KOPT-K1 (cell line): ENCODE results near the gene NUBP1.
"Not testable (repeated sequence)": the region's sequence is repeated elsewhere in the genome, so short reads cannot be mapped to it uniquely, and the experiment has no call there.

ENCODE experiments used
- H3K27ac ChIP-seq: fragments of 200-600 bp; sonication (generic); 2 replicates; pipeline ENCODE4 v1.5.1; 2016; ENCODE audit warnings: antibody characterized with exemption, mild to moderate bottlenecking, low read depth, low read length; ENCODE audit not compliant: poor library complexity, severe bottlenecking
- H3K36me3 ChIP-seq: fragments of 200-600 bp; sonication (generic); 2 replicates; pipeline ENCODE4 v1.5.1; 2017; ENCODE audit warnings: antibody characterized with exemption, mild to moderate bottlenecking, low read length, moderate library complexity; ENCODE audit not compliant: insufficient read depth
- H3K9me3 ChIP-seq: fragments of 200-600 bp; sonication (generic); 2 replicates; pipeline ENCODE4 v1.5.1; 2017; ENCODE audit warnings: antibody characterized with exemption, low read length, mild to moderate bottlenecking; ENCODE audit not compliant: insufficient read depth, poor library complexity, severe bottlenecking

Gene NUBP1

GRCh38 chr16:10765772-10766171, 22.1 kb downstream of the NUBP1 start:
- H3K9me3 ChIP-seq: no peaks in the 10 kb centered on the region
- no peak overlapping the region for H3K27ac ChIP-seq
- H3K36me3 ChIP-seq: peaks cover 54% of the 10 kb centered on the region

- Histone ChIP-seq H3K9me3 (no peaks in the 10 kb centered on the region), H3K27ac (no peak overlapping the region), H3K36me3 (peaks cover 40% of the 10 kb centered on the region)
Measured at GRCh38 chr16:10767127-10767526, 23.5 kb downstream of the NUBP1 start.

- Histone ChIP-seq H3K36me3 (peaks cover 18% of the 10 kb centered on the region; the same call in 1 of the 2 replicates), H3K27ac (no peak overlapping the region), H3K9me3 (no peaks in the 10 kb centered on the region)
Measured at GRCh38 chr16:10769381-10769780, 25.7 kb downstream of the NUBP1 start.

- Histone ChIP-seq H3K9me3 (no peaks in the 10 kb centered on the region), H3K27ac (no peak overlapping the region), H3K36me3 (peaks cover 13% of the 10 kb centered on the region; the same call in 1 of the 2 replicates)
Measured at GRCh38 chr16:10770907-10771306, 27.3 kb downstream of the NUBP1 start.

DNA sequence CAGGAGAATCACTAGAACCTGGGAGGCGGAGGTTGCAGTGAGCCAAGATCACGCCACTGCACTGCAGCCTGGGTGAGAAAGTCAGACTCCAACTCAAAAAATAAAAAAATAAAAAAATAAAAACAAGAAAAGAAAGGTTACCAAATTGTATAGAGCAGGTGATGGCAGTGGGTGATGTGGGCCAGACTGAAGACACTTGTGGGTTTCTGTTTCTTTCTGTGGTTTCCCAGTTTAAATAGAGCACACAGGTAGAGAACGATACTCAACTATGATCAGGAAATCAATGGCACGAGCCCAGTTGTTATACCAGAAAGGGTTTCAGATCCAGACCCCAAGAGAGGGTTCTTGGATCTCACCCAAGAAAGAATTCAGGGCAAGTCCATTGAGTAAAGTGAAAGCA, 32.6 kb downstream of the NUBP1 start:
- H3K27ac ChIP-seq: no peak overlapping the region
- no peaks in the 10 kb centered on the region for H3K9me3 ChIP-seq
- no peaks in the 10 kb centered on the region for H3K36me3 ChIP-seq

DNA sequence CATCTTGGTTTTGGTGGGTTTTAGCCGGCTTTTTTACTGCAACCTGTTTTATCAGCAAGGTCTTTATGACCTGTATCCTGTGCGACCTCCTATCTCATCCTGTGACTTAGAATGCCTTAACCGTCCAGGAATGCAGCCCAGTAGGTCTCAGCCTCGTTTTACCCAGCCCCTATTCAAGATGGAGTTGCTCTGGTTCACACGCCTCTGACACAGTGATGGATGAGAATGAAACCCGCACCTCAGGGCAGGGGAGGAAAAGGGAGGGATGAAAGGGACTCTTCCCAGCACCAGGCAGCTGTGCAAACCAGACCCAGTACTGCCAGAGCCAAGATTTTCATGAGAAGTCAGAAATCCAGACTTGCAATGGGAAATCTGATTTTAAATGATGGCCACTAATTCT, 33.3 kb downstream of the NUBP1 start:
- not testable (repeated sequence) for H3K27ac ChIP-seq, H3K36me3 ChIP-seq, H3K9me3 ChIP-seq

DNA sequence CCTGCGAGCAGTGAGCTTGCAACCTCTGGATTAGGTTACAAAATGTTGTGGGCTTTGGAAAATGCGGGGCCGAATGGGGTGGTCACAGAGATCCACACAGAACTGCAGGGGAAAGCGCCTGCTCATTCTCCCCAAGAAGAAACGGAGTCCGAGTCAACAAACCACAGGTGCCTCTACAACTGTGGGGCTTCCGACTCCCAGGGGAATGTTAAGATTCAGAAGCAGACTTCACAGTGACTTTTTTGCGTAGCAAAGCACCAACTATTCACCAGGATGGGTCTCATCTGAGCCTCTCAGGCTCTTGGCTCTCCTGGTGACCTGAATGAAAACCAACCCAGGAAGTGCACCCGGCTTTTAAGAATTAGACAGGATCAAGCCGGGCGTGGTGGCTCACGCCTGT, 33.7 kb downstream of the NUBP1 start:
- no peaks in the 10 kb centered on the region for H3K9me3 ChIP-seq
- H3K36me3 ChIP-seq: no peaks in the 10 kb centered on the region
- no peak overlapping the region for H3K27ac ChIP-seq

DNA sequence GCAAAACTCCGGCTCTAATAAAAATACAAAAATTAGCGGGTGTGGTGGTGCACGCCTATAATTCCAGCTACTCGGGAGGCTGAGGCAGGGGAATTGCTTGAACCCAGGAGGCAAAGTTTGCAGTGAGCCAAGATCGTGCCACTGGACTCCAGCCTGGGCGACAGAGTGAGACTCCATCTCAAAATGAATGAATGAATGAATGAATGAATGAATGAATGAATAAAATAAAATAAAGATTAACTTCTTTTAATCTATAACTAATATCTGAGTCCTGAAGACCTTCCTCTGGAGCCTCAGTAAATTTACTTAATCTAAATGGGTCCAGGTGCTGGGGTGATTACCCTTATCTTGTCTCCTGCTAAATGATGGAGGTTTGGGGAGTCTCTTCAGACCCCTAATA, 36.3 kb downstream of the NUBP1 start:
- not testable (repeated sequence) for H3K9me3 ChIP-seq, H3K27ac ChIP-seq, H3K36me3 ChIP-seq

DNA sequence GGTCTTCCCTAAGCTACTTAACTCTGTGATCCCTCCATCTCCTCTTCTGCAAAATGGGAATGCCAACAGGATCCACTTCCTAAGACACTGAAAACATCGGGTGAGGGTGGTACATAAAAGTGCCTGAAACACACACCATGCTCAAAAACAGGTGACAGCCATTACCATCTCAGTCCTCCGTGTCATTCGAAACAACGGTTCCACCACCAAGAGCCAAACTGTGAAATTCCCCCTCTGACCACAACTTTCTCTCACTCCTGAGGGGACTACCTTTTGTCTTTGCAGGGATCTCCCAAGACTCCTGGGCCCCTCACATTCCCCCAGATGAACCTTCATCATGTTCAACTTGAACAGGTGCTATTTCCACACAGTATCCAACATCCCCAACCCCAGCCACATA, 37.0 kb downstream of the NUBP1 start:
- no peaks in the 10 kb centered on the region for H3K36me3 ChIP-seq
- no peaks in the 10 kb centered on the region for H3K9me3 ChIP-seq
- no peak overlapping the region for H3K27ac ChIP-seq

DNA sequence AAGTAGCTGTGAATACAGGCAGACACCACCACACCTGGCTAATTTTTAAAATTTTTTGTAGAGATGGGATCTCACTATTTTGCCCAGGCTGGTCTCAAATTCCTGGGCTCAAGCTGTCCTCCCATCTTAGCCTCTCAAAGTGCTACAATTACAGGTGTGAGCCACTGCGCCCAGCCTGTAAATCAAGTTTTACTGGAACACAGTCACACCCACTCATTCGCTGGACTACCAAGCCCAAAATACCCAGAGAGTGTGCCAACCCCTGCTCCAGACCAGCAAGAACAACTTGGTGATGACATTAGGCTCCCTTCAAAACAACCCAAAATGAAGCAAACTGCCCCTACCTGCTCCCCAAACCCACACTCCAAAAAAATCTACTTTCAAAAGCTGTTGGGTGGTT, 39.0 kb downstream of the NUBP1 start:
- no peaks in the 10 kb centered on the region for H3K36me3 ChIP-seq
- no peaks in the 10 kb centered on the region for H3K9me3 ChIP-seq
- H3K27ac ChIP-seq: no peak overlapping the region

DNA sequence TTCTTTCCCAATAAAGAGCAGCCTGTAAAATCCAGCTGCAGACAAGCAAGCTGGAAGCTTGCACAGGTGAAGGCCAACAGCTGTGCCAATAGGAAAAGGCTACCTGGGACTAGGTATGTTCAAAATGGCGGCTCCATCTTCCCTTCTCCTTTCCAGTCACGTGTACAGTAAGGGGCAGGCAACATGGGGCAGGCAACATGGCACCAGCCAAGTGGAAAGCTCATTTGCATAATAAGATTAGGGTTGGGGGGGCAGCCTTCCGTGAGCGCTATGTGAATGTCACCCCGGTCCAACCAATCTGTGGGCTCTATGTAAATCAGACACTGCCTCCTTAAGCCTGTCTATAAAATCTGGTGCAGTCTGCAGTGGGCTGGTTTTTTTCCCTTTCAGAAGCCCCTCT, 43.7 kb downstream of the NUBP1 start:
- no peaks in the 10 kb centered on the region for H3K36me3 ChIP-seq
- H3K9me3 ChIP-seq: no peaks in the 10 kb centered on the region
- no peak overlapping the region for H3K27ac ChIP-seq

- not testable (repeated sequence) for H3K9me3 ChIP-seq, H3K36me3 ChIP-seq, H3K27ac ChIP-seq
Measured at GRCh38 chr16:10788630-10789029, 45.0 kb downstream of the NUBP1 start.

GRCh38 chr16:10791048-10791447, 47.4 kb downstream of the NUBP1 start:
- H3K36me3 ChIP-seq: no peaks in the 10 kb centered on the region
- H3K27ac ChIP-seq: no peak overlapping the region

DNA sequence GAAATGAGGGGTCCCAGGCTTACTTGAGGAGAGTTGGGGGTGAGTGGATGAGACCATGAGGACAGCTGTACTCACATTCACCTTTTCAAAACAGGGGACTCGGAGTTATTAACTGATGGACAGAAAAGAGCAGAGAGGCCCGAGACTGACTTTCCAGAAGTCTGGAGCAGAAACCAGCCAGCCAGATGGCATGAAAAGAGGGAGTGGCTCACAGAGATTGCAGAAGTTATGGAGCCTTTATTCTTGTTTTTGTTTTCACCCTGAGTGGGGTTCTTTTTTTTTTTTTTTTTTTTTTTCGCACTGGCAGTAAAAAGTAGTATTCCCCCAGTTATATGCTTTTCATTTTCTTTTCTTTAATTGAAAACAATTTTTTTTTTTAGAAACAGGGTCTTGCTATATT, 56.1 kb downstream of the NUBP1 start:
- Histone ChIP-seq H3K36me3 (no peaks in the 10 kb centered on the region), H3K9me3 (no peaks in the 10 kb centered on the region), H3K27ac (no peak overlapping the region)

More at GRCh38 chr16:10791048-10791447, 47.4 kb downstream of the NUBP1 start:
- no peaks in the 10 kb centered on the region for H3K9me3 ChIP-seq

- no peaks in the 10 kb centered on the region for H3K36me3 ChIP-seq
- H3K27ac ChIP-seq: no peak overlapping the region
Measured at GRCh38 chr16:10805334-10805733, 61.7 kb downstream of the NUBP1 start.

GRCh38 chr16:10806698-10807097, 63.1 kb downstream of the NUBP1 start:
- no peak overlapping the region for H3K27ac ChIP-seq
- no peaks in the 10 kb centered on the region for H3K36me3 ChIP-seq
- H3K9me3 ChIP-seq: peaks cover 8% of the 10 kb centered on the region

More at GRCh38 chr16:10805334-10805733, 61.7 kb downstream of the NUBP1 start:
- H3K9me3 ChIP-seq: peaks cover 8% of the 10 kb centered on the region

GRCh38 chr16:10808218-10808617, 64.6 kb downstream of the NUBP1 start:
- H3K9me3 ChIP-seq: peaks cover 8% of the 10 kb centered on the region
- no peaks in the 10 kb centered on the region for H3K36me3 ChIP-seq
- no peak overlapping the region for H3K27ac ChIP-seq
